Muscle of leg (tissue), 11 donors: ENCODE data around the gene RNF175. TPM values are rescaled to one million over a fixed set of nuclear protein-coding genes. Genes with fewer than 3 reads are reported as not detected.
A peak's percentile ranks its signal among the peaks of the same experiment; 100 is the strongest.

Source experiments
- DNase-seq: peaks from one replicate; pipeline ENCODE4 v3.0.0; 2013
- H3K27ac ChIP-seq: one replicate; pipeline ENCODE4 v1.5.1; 2013; ENCODE audit warnings: mild to moderate bottlenecking, low read length, control low read depth
- H3K27me3 ChIP-seq: one replicate; pipeline ENCODE4 v1.6.1; 2013; ENCODE audit warnings: low read length; ENCODE audit not compliant: control insufficient read depth, insufficient read depth
- H3K36me3 ChIP-seq: one replicate; pipeline ENCODE4 v1.6.1; 2013; ENCODE audit warnings: low read length; ENCODE audit not compliant: control insufficient read depth, insufficient read depth
- H3K4me1 ChIP-seq: one replicate; pipeline ENCODE4 v1.6.1; 2013; ENCODE audit warnings: low read length; ENCODE audit not compliant: control insufficient read depth, insufficient read depth
- H3K4me3 ChIP-seq: one replicate; pipeline ENCODE4 v1.5.1; 2013; ENCODE audit warnings: low read length, control low read depth
- H3K9me3 ChIP-seq: replicated peaks from 2 replicates; pipeline ENCODE4 v1.6.1; 2013; ENCODE audit warnings: low read depth, low read length; ENCODE audit not compliant: control insufficient read depth
- WGBS: methylation state at CpG from one replicate; pipeline ENCODE4 v1.1.5; 2013; ENCODE audit warnings: missing lambda C conversion rate; ENCODE audit not compliant: insufficient coverage; 5-methylcytosine and 5-hydroxymethylcytosine counted together
- polyA plus RNA-seq, 8 donors: library from polyadenylated mRNA; unstranded; fragments of 120-200 nt; gene quantifications; one replicate each; pipeline versions ENCODE4 v1.2.1 to v1.2.3, GENCODE V29; 2013; ENCODE audit warnings: inconsistent platforms in 1 of 8, low replicate concordance in 1 of 8; ENCODE audit not compliant: insufficient read length in 8 of 8, insufficient read depth in 1 of 8
- total RNA-seq: library from RNA; stranded (reverse); fragments of 120-200 nt; gene quantifications from one replicate; pipeline ENCODE4 v1.2.4, GENCODE V29; 2013

Gene RNF175
- total and polyA plus RNA-seq, 9 donors: 0.39 to 2.2 (median 0.96) TPM

DNA sequence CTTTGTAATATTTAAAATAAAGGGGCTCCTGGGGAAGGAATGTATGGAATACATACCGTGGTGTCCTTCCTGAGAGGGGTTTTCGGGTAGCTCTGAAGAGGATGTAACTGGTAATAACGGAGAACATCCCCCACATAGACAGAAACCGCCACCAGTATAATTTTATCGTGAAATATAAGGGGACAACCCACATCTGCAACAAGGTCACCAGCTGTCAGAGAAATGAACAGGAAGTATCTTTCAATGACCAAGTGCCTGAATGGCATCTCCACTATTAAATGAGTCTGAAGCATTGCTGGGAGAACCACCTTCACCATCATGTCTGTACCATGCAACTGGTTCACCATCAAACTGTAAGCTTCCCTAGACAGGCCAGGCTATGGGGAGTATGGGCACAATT lies 31.7 kb downstream of the RNF175 start:
- WGBS: no CpG with 5 or more reads among the region's 5 CpGs
- Histone ChIP-seq H3K27me3 (no peaks in the 10 kb centered on the region), H3K4me1 (peaks cover 3% of the 10 kb centered on the region), H3K36me3 (no peaks in the 10 kb centered on the region), H3K9me3 (no peaks in the 10 kb centered on the region), H3K4me3 (no peak overlapping the region), H3K27ac (no peak overlapping the region)
- no peak for DNase-seq

DNA sequence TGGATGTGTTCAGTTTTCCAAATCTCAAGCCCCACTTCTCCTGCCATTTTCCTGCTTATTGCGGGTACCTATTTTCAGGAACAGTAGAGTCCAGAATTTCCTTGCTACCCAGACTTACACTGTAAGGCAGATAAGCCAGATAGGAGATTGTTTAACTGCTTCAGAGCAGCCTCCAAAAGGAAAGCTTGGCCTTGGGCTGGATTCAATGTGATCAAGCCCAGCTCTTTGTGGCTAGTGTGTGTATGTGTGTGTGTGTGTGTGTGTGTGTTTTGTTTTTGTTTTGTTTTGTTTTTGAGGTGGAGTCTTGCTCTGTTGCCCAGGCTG lies 34.0 kb downstream of the RNF175 start:
- H3K27me3 ChIP-seq: no peaks in the 10 kb centered on the region
- H3K27ac ChIP-seq: no peak overlapping the region
- peaks cover 3% of the 10 kb centered on the region for H3K4me1 ChIP-seq
- no peaks in the 10 kb centered on the region for H3K36me3 ChIP-seq
- no peaks in the 10 kb centered on the region for H3K9me3 ChIP-seq
- no peak overlapping the region for H3K4me3 ChIP-seq
- no peak for DNase-seq
- 60% methylated on average over 1 of the region's 1 CpG for WGBS

DNA sequence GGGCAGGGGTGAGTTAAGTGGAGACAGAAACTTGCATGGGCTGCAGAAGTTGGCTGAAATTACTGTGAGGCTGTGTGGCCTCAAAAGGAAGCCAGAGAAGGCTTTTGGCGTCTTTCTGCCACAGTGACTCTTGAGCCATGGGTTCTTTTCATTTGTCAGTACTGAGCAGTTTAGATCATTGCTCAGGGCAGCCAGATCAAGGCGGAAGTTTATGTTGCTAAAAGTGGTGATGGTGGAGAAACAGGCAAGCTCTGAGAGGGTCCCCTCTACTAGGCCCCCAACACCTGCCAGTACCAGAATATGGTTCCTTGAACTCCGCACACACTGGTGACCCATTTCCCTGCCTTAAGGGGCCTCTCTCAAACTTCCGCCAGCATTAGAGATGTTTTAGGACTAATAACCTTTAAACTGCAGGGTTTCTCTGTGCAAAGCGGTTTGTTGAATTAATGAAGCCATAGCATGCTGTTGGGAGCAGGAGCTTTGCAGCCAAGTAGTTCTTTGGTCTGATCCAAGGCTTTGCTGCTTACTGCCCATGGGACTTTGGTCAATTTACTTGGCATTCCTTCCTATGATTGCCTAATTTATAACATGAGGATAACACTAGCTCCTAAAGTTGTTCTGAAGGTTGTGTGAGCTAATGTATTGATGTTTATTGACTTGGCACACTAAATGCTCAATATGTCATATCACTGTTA lies 34.5 kb downstream of the RNF175 start:
- Histone ChIP-seq H3K9me3 (no peaks in the 10 kb centered on the region), H3K4me1 (peaks cover 3% of the 10 kb centered on the region)

DNA sequence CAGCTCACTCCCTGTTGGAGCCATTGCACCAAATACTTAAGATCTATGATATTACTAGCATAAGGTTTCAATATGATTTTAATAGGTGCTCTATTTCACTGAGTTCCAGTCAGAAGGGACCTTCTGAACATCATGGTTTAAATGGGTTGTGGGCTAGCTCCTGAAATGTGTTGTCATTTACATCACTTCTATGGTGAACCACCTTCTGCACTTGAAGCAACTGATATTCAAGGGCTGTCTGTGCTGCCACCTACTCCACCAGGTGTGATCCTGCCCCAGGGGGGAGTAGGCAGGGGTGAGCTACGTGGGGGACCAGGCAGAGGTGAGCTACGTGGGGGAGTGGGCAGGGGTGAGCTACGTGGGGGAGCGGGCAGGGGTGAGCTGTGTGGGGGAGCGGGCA lies 35.2 kb downstream of the RNF175 start:
- Histone ChIP-seq H3K36me3 (no peaks in the 10 kb centered on the region), H3K4me1 (peaks cover 3% of the 10 kb centered on the region), H3K4me3 (no peak overlapping the region), H3K9me3 (no peaks in the 10 kb centered on the region), H3K27ac (no peak overlapping the region), H3K27me3 (no peaks in the 10 kb centered on the region)
- no CpG with 5 or more reads among the region's 5 CpGs for WGBS
- no peak for DNase-seq

More for the DNA sequence above, 34.5 kb downstream of the RNF175 start:
- H3K4me3 ChIP-seq: no peak overlapping the region
- peak overlapping the region; percentile 20 for H3K27ac ChIP-seq
- 56% methylated on average over 3 of the region's 5 CpGs for WGBS
- H3K36me3 ChIP-seq: no peaks in the 10 kb centered on the region
- DNase-seq: peak; percentile 79
- no peaks in the 10 kb centered on the region for H3K27me3 ChIP-seq

DNA sequence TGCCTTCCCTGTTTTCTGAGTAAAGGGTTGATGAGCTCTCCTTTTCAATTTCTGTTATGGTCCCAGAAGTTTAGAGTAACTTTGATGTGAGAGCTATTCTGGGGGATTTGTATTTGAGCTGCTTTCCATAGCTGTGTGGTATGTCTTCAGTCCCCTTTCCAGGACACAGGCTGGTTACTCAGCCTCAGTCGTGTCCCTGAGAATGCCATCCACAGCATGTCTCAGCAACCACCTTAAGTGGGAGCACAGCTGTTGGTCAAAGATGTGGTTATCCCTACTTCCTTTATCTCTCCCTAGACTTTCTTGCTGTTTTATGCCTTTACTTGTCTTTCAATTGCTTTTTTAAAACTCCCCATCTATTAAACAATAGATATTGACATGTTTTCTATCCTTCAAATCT lies 37.8 kb downstream of the RNF175 start:
- peaks cover 3% of the 10 kb centered on the region for H3K4me1 ChIP-seq
- no peaks in the 10 kb centered on the region for H3K9me3 ChIP-seq
- no peaks in the 10 kb centered on the region for H3K36me3 ChIP-seq
- H3K27me3 ChIP-seq: no peaks in the 10 kb centered on the region
- 43% methylated on average over 1 of the region's 1 CpG for WGBS
- DNase-seq: no peak
- no peak overlapping the region for H3K27ac ChIP-seq
- no peak overlapping the region for H3K4me3 ChIP-seq

DNA sequence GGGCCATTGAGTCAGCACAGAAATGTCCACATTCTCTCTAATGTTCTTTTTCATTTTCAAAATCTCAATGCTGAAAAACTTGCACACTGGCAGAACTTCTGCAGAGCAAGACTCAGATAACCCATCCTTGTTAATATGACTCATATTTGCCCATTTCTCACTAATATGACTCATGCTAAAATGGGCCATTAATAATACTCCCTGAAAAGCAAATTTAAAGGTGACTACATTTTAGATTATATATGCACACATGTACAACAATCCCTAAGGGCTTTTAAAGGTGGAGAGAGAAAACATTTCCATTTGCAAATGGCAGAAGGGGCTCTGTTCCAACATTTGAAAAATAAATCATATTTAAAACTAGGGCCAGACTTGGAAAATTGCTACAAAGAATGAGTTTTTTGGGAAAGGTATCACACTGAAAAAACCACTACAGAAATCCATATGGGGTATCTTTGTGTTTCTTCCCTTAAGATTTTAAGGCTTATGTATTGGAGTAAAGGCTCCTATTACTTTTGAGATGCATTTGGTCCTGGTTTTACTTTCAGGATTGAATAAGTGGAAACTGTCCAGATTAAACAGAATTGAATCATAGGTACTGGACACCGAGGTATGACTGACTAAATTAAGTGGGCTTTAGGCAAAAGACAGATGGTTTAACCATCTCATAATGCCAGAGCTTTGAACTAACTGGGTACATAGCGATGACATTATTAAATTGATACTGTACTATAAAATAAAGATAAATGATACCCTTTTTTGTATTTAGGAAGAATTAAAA lies 45.8 kb downstream of the RNF175 start:
- WGBS: no CpG with 5 or more reads among the region's 2 CpGs
- H3K4me3 ChIP-seq: no peak overlapping the region
- no peaks in the 10 kb centered on the region for H3K4me1 ChIP-seq
- no peaks in the 10 kb centered on the region for H3K27me3 ChIP-seq
- H3K27ac ChIP-seq: no peak overlapping the region
- DNase-seq: peak; percentile 40
- no peaks in the 10 kb centered on the region for H3K9me3 ChIP-seq
- no peaks in the 10 kb centered on the region for H3K36me3 ChIP-seq

DNA sequence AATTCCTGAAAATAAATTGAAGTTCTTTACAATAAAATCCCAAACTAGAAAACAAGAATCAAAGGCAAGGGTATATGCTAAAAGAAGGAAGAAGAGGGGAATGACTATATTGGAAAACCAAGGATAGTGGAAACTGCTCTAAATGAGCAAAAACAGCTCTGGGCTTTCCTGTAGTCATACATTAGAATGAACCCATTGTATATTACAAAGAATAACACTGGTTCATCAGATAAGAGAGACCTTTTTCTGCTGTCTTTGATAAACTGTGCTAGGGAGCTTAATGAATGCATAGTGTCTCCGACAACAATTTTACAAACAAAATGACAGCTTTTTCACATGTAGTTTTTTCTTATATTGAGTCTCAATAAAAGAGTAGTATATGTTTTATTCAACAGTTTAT lies 49.1 kb downstream of the RNF175 start:
- H3K9me3 ChIP-seq: no peaks in the 10 kb centered on the region
- H3K4me1 ChIP-seq: no peaks in the 10 kb centered on the region
- DNase-seq: no peak
- no peaks in the 10 kb centered on the region for H3K27me3 ChIP-seq
- H3K4me3 ChIP-seq: no peak overlapping the region
- no peaks in the 10 kb centered on the region for H3K36me3 ChIP-seq
- H3K27ac ChIP-seq: no peak overlapping the region
- WGBS: no CpG with 5 or more reads among the region's 1 CpG

DNA sequence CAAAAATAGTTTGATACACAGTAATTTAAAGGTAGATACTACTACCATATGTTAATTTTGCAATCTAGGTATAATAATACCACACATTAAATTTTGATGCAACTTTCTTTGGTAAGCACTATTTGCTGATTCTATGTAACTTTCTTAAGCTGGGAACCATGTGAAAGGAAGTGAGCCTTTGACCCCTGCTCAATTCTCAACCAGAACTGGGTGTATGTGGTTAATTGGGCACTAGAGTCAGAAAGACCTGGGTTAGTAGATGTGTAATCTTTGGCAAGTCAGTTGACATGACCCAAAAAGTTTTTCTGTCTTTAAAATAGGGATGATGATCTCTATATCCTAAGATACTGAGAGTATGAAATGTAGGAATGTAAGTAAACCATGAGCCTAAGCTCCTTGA lies 53.3 kb downstream of the RNF175 start:
- Histone ChIP-seq H3K27me3 (no peaks in the 10 kb centered on the region), H3K27ac (no peak overlapping the region), H3K4me3 (no peak overlapping the region), H3K9me3 (no peaks in the 10 kb centered on the region), H3K4me1 (no peaks in the 10 kb centered on the region), H3K36me3 (no peaks in the 10 kb centered on the region)
- DNase-seq: no peak

DNA sequence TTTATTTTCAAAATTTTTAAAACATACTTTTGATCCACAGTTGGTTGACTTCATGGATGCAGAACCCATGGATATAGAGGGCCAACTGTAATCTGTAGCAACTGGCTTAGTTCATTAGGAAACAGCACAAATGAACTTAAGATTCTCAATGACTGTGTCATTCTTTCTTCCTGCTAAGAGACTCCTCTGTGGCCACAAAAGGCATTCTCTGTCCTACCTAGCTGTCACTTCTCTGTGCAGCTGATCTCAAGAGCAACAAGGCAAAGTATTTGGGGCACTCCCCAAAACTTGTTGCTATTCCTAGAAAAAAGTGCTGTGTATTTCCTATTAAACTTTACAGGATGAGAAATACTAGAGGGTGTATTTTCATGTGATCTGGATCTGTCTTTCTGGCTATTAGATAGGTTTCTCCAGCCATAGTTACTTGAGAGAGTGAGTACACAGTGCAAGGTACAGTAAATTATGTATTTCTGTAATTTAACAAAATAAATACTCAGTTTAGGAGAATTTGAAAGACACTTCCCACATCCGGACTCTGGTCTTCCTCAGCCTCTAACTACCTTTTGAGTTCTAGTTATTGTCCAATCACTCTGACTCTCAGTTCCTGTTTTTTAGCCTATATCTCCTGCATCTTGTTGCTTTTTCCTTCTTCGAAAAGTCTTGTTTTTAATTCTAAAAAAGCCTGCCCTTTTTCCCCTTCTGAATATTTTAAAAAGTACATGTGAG lies 53.9 kb downstream of the RNF175 start:
- Histone ChIP-seq H3K4me3 (no peak overlapping the region), H3K36me3 (no peaks in the 10 kb centered on the region), H3K9me3 (no peaks in the 10 kb centered on the region), H3K27ac (no peak overlapping the region), H3K4me1 (no peaks in the 10 kb centered on the region), H3K27me3 (no peaks in the 10 kb centered on the region)
- DNase-seq: peak; percentile 25
- WGBS: 100% methylated on average over 1 of the region's 2 CpGs

DNA sequence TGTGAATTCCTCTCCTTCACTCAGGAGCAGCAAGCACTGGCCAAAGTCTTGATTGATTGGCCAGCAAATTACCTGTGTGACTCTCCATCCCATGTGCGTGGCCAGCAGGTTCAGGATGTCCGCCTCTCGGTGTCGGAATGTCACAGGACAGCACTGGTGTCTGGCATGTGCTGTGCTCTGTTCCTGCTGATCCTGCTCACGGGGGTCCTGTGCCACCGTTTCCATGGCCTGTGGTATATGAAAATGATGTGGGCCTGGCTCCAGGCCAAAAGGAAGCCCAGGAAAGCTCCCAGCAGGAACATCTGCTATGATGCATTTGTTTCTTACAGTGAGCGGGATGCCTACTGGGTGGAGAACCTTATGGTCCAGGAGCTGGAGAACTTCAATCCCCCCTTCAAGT lies 55.3 kb downstream of the RNF175 start:
- WGBS: 87% methylated on average over 5 of the region's 7 CpGs
- no peak overlapping the region for H3K4me3 ChIP-seq
- DNase-seq: no peak
- no peaks in the 10 kb centered on the region for H3K4me1 ChIP-seq
- H3K27ac ChIP-seq: no peak overlapping the region
- H3K27me3 ChIP-seq: no peaks in the 10 kb centered on the region
- no peaks in the 10 kb centered on the region for H3K36me3 ChIP-seq
- no peaks in the 10 kb centered on the region for H3K9me3 ChIP-seq
